GM19035 (cell line): Measurements from ENCODE around the gene PEAR1.
A peak's percentile ranks its signal among the peaks of the same experiment; 100 is the strongest.

Source experiments
- ATAC-seq: cut with Tn5 transposase; IDR thresholded peaks from one replicate; pipeline ENCODE4 v1.9.1; 2021; ENCODE audit not compliant: unreplicated experiment

PEAR1 gene

GRCh38 chr1:156881663-156882062, 11.9 kb upstream of the PEAR1 start:
- ATAC-seq = no peak

- ATAC-seq = no peak
Observed at GRCh38 chr1:156882543-156882942, 11.0 kb upstream of the PEAR1 start.

GRCh38 chr1:156883919-156884318, 9.6 kb upstream of the PEAR1 start:
- no peak for ATAC-seq

- no peak for ATAC-seq
Observed at GRCh38 chr1:156884560-156885184, 8.8 kb upstream of the PEAR1 start.

GRCh38 chr1:156885314-156885713, 8.2 kb upstream of the PEAR1 start:
- no peak for ATAC-seq

- ATAC-seq = no peak
Observed at GRCh38 chr1:156885880-156886355, 7.6 kb upstream of the PEAR1 start.

- ATAC-seq = no peak
Observed at GRCh38 chr1:156886583-156887281, 6.8 kb upstream of the PEAR1 start.

GRCh38 chr1:156887317-156887716, 6.2 kb upstream of the PEAR1 start:
- no peak for ATAC-seq

GRCh38 chr1:156887734-156888133, 5.8 kb upstream of the PEAR1 start:
- ATAC-seq = no peak

- ATAC-seq = no peak
Observed at GRCh38 chr1:156889802-156890580, 3.5 kb upstream of the PEAR1 start.

GRCh38 chr1:156892190-156893047, 1.1 kb upstream of the PEAR1 start:
- ATAC-seq = peak; percentile 71

GRCh38 chr1:156894001-156894400, 483 bp downstream of the PEAR1 start:
- no peak for ATAC-seq

- no peak for ATAC-seq
Observed at GRCh38 chr1:156894711-156895454, 1.4 kb downstream of the PEAR1 start.

GRCh38 chr1:156895455-156895812, 1.9 kb downstream of the PEAR1 start:
- no peak for ATAC-seq

GRCh38 chr1:156895927-156896326, 2.4 kb downstream of the PEAR1 start:
- no peak for ATAC-seq

- ATAC-seq = no peak
Observed at GRCh38 chr1:156896490-156897033, 3.0 kb downstream of the PEAR1 start.

GRCh38 chr1:156897078-156897825, 3.7 kb downstream of the PEAR1 start:
- no peak for ATAC-seq

- no peak for ATAC-seq
Observed at GRCh38 chr1:156898161-156898566, 4.6 kb downstream of the PEAR1 start.

GRCh38 chr1:156898971-156899664, 5.6 kb downstream of the PEAR1 start:
- no peak for ATAC-seq
